Upper lobe of left lung (tissue), 6 donors: Measurements from ENCODE around the gene PAPPA. TPM values are rescaled to one million over a fixed set of nuclear protein-coding genes. Genes with fewer than 3 reads are reported as not detected.

Experiments used
- ATAC-seq, 2 donors: fragments of 200-7000 bp; cut with Tn5 transposase; one replicate each; pipeline ENCODE4 v1.9.1; 2022; ENCODE audit warnings: mild to moderate bottlenecking in 2 of 2, moderate library complexity in 2 of 2; ENCODE audit not compliant: low FRiP score in 2 of 2
- DNase-seq, 2 donors: peaks; one replicate each; pipeline ENCODE4 v3.0.0-alpha.2; 2019 to 2020
- H3K27ac ChIP-seq, 4 donors: fragments of 200-600 bp; sonication (generic); one replicate each; pipeline ENCODE4 v1.5.1; 2016 to 2019
- H3K27me3 ChIP-seq, 4 donors: fragments of 200-600 bp; sonication (generic); one replicate each; pipeline ENCODE4 v1.5.1; 2017 to 2019
- H3K36me3 ChIP-seq, 4 donors: fragments of 200-600 bp; sonication (generic); one replicate each; pipeline ENCODE4 v1.5.1; 2016 to 2019
- H3K4me1 ChIP-seq, 4 donors: fragments of 200-600 bp; sonication (generic); one replicate each; pipeline ENCODE4 v1.5.1; 2018 to 2019
- H3K4me3 ChIP-seq, 4 donors: fragments of 200-600 bp; sonication (generic); one replicate each; pipeline ENCODE4 v1.5.1; 2017 to 2019; ENCODE audit warnings: mild to moderate bottlenecking in 2 of 4, moderate library complexity in 1 of 4
- H3K9me3 ChIP-seq, 4 donors: fragments of 200-600 bp; sonication (generic); one replicate each; pipeline ENCODE4 v1.5.1; 2018 to 2019
- CTCF ChIP-seq, 6 experiments: fragments of 450-650 bp in 4 of 6; fragments of 200-600 bp in 2 of 6; sonication (generic) in 2 of 6; IDR thresholded peaks; one replicate each; pipeline ENCODE4 v1.5.1; 2016 to 2019; ENCODE audit warnings: antibody characterized with exemption in 6 of 6
- EP300 ChIP-seq, 4 donors: sonication (generic); formaldehyde crosslinking; IDR thresholded peaks; one replicate each; pipeline ENCODE4 v1.5.1; 2017; ENCODE audit warnings: antibody characterized with exemption in 4 of 4, control low read depth in 2 of 4
- POLR2A ChIP-seq, 4 donors: fragments of 450-650 bp; IDR thresholded peaks; one replicate each; pipeline ENCODE4 v1.5.1; 2016 to 2017; ENCODE audit warnings: antibody characterized with exemption in 4 of 4, mild to moderate bottlenecking in 2 of 4
- POLR2AphosphoS5 ChIP-seq, 2 donors: sonication (generic); formaldehyde crosslinking; IDR thresholded peaks; one replicate each; pipeline ENCODE4 v1.5.1; 2017; ENCODE audit warnings: antibody characterized with exemption in 2 of 2
- WGBS, 2 donors: methylation state at CpG; one replicate each; pipeline ENCODE4 v1.1.5; 2017 to 2018; 5-methylcytosine and 5-hydroxymethylcytosine counted together
- total RNA-seq, 6 donors: library from RNA; depleted of rRNA in 4 of 6; stranded (reverse); fragments of >200 nt in 4 of 6; gene quantifications; one replicate each; pipeline versions ENCODE4 v1.1.0 to v1.2.1, GENCODE V29; 2016 to 2021
- donor health status: DM: no; HTN: no; CAD: no; lungs with moderate emphysema.
- donor health status: DM: no; HTN: yes; CAD: no; lungs with severe emphysema.

The PAPPA gene
- total RNA-seq, 6 donors from 2014 or later = 0.46 to 2.9 (median 1.1) TPM

GRCh38 chr9:116394070-116394469, 240.5 kb downstream of the PAPPA start:
- H3K27ac ChIP-seq = no peak overlapping the region
- 94% methylated on average over 6 of the region's 6 CpGs for WGBS, 2 donors

GRCh38 chr9:116394894-116395698, 241.5 kb downstream of the PAPPA start:
- no peaks in the 10 kb centered on the region for H3K9me3 ChIP-seq
- H3K4me1 ChIP-seq = no peaks in the 10 kb centered on the region
- H3K27me3 ChIP-seq = no peaks in the 10 kb centered on the region
- no peak overlapping the region for H3K4me3 ChIP-seq
- no peak for TF ChIP-seq EP300 (IDR thresholded peaks at IDR 0.05)
- TF ChIP-seq POLR2A (IDR thresholded peaks at IDR 0.05) = no peak
- no peak for TF ChIP-seq POLR2AphosphoS5 (IDR thresholded peaks at IDR 0.05)
- TF ChIP-seq CTCF (IDR thresholded peaks at IDR 0.05) = no peak
- no peak overlapping the region for H3K27ac ChIP-seq
- WGBS, 2 donors = 83 to 87% methylated on average over 5 of the region's 5 CpGs
- ATAC-seq (no peak), DNase-seq (no peak)
- H3K36me3 ChIP-seq = no peaks in the 10 kb centered on the region

More at GRCh38 chr9:116394070-116394469, 240.5 kb downstream of the PAPPA start:
- ATAC-seq (no peak), DNase-seq (no peak)
- TF ChIP-seq POLR2AphosphoS5 (IDR thresholded peaks at IDR 0.05) (no peak), EP300 (IDR thresholded peaks at IDR 0.05) (no peak), POLR2A (IDR thresholded peaks at IDR 0.05) (no peak), CTCF (IDR thresholded peaks at IDR 0.05) (no peak)
- Histone ChIP-seq H3K4me1 (no peaks in the 10 kb centered on the region), H3K27me3 (no peaks in the 10 kb centered on the region), H3K36me3 (no peaks in the 10 kb centered on the region), H3K4me3 (no peak overlapping the region), H3K9me3 (no peaks in the 10 kb centered on the region)

- TF ChIP-seq POLR2A (IDR thresholded peaks at IDR 0.05) (no peak), CTCF (IDR thresholded peaks at IDR 0.05) (no peak), POLR2AphosphoS5 (IDR thresholded peaks at IDR 0.05) (no peak), EP300 (IDR thresholded peaks at IDR 0.05) (no peak)
- 90 to 94% methylated on average over 3 of the region's 3 CpGs for WGBS, 2 donors
- ATAC-seq (no peak), DNase-seq (no peak)
- Histone ChIP-seq H3K4me3 (no peak overlapping the region), H3K4me1 (no peaks in the 10 kb centered on the region), H3K36me3 (no peaks in the 10 kb centered on the region), H3K9me3 (no peaks in the 10 kb centered on the region), H3K27me3 (no peaks in the 10 kb centered on the region), H3K27ac (no peak overlapping the region)
Observed at GRCh38 chr9:116395699-116396037, 242.1 kb downstream of the PAPPA start.

GRCh38 chr9:116403171-116403570, 249.6 kb downstream of the PAPPA start:
- Histone ChIP-seq H3K36me3 (no peaks in the 10 kb centered on the region), H3K27ac (no peak overlapping the region), H3K4me1 (no peaks in the 10 kb centered on the region), H3K27me3 (no peaks in the 10 kb centered on the region), H3K4me3 (no peak overlapping the region), H3K9me3 (no peaks in the 10 kb centered on the region)
- ATAC-seq = no peak
- no peak for TF ChIP-seq CTCF (IDR thresholded peaks at IDR 0.05)
- TF ChIP-seq POLR2AphosphoS5 (IDR thresholded peaks at IDR 0.05) = no peak
- TF ChIP-seq POLR2A (IDR thresholded peaks at IDR 0.05) = no peak
- no peak for TF ChIP-seq EP300 (IDR thresholded peaks at IDR 0.05)
- DNase-seq = no peak

- DNase-seq (no peak), ATAC-seq (no peak)
- TF ChIP-seq POLR2AphosphoS5 (IDR thresholded peaks at IDR 0.05) = no peak
- TF ChIP-seq CTCF (IDR thresholded peaks at IDR 0.05) = no peak
- TF ChIP-seq POLR2A (IDR thresholded peaks at IDR 0.05) = no peak
- no peak for TF ChIP-seq EP300 (IDR thresholded peaks at IDR 0.05)
- Histone ChIP-seq H3K27me3 (no peaks in the 10 kb centered on the region), H3K27ac (no peak overlapping the region), H3K9me3 (no peaks in the 10 kb centered on the region), H3K4me1 (no peaks in the 10 kb centered on the region), H3K4me3 (no peak overlapping the region), H3K36me3 (no peaks in the 10 kb centered on the region)
- 93 to 94% methylated on average over 3 of the region's 3 CpGs for WGBS, 2 donors
Observed at GRCh38 chr9:116404228-116404627, 250.6 kb downstream of the PAPPA start.
